ENCODE results near the gene KCNS1.

KCNS1 gene

GRCh38 chr20:45128099-45128498, 27.2 kb upstream of the KCNS1 start:
- ChIA-PET CTCF (interaction anchor here (1.2 to 2.1 kb wide), 2 partner anchors 16 to 33 kb away, joined by 3 to 6 read pairs; no protein-coding TSS in a partner anchor), POLR2A (no interaction called here)
- no peak overlapping the region for H3K4me3 ChIP-seq (ENCODE audit: low read depth, low read length)
- TF ChIP-seq, protein P1, sequence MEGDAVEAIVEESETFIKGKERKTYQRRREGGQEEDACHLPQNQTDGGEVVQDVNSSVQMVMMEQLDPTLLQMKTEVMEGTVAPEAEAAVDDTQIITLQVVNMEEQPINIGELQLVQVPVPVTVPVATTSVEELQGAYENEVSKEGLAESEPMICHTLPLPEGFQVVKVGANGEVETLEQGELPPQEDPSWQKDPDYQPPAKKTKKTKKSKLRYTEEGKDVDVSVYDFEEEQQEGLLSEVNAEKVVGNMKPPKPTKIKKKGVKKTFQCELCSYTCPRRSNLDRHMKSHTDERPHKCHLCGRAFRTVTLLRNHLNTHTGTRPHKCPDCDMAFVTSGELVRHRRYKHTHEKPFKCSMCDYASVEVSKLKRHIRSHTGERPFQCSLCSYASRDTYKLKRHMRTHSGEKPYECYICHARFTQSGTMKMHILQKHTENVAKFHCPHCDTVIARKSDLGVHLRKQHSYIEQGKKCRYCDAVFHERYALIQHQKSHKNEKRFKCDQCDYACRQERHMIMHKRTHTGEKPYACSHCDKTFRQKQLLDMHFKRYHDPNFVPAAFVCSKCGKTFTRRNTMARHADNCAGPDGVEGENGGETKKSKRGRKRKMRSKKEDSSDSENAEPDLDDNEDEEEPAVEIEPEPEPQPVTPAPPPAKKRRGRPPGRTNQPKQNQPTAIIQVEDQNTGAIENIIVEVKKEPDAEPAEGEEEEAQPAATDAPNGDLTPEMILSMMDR (IDR thresholded peaks at IDR 0.05; ENCODE audit: insufficient read depth, low read length, missing control alignments), result no peak
- no peak for DNase-seq (ENCODE audit: low read depth, low spot score)

DNA sequence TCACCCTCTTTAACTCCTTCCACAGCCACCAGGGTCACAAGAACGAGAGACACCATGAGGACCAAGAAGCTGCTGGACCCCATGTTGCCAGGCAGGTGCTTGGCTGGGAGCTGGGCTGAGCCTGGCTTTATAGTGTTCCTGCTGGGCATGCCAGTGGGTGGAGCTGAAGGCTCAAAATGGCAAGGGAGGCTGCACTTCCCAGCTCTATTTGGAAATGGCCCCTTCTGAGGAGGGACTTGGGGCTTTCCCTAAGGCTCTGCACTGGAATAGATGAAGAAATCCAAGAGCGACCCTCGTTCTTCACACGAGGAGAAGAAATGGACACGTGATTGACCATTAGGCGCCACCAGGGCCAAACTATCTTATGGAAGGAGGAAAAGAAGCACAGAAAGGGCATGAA, 23.4 kb upstream of the KCNS1 start, which contains the start of gene WFDC12:
Gene WFDC12, minus strand, starts transcription at position 101 of the 400 bp plus-strand sequence. Its CDS starts 18 bp downstream, at position 83.
- H3K4me3 ChIP-seq (ENCODE audit: low read depth, low read length), result no peak within 1 kb of the TSS
- CTCF ChIA-PET, result interaction anchor here (1.1 to 1.7 kb wide), 2 partner anchors 28 to 80 kb away, joined by 3 to 6 read pairs; no protein-coding TSS in a partner anchor
- POLR2A ChIA-PET, result no interaction called here
- DNase-seq (ENCODE audit: low read depth, low spot score), result no peak
- TF ChIP-seq, protein P1 (IDR thresholded peaks at IDR 0.05; ENCODE audit: insufficient read depth, low read length, missing control alignments), result no peak

GRCh38 chr20:45121388-45121787, 20.5 kb upstream of the KCNS1 start:
- POLR2A ChIA-PET, result no interaction called here
- TF ChIP-seq, protein P1 (IDR thresholded peaks at IDR 0.05; ENCODE audit: insufficient read depth, low read length, missing control alignments), result no peak
- CTCF ChIA-PET, result interaction anchor here (1.1 to 2.3 kb wide), 4 partner anchors 9 to 172 kb away, joined by 3 to 18 read pairs (median 3); no protein-coding TSS in a partner anchor
- no peak for DNase-seq (ENCODE audit: low read depth, low spot score)
- H3K4me3 ChIP-seq (ENCODE audit: low read depth, low read length), result no peak overlapping the region

DNA sequence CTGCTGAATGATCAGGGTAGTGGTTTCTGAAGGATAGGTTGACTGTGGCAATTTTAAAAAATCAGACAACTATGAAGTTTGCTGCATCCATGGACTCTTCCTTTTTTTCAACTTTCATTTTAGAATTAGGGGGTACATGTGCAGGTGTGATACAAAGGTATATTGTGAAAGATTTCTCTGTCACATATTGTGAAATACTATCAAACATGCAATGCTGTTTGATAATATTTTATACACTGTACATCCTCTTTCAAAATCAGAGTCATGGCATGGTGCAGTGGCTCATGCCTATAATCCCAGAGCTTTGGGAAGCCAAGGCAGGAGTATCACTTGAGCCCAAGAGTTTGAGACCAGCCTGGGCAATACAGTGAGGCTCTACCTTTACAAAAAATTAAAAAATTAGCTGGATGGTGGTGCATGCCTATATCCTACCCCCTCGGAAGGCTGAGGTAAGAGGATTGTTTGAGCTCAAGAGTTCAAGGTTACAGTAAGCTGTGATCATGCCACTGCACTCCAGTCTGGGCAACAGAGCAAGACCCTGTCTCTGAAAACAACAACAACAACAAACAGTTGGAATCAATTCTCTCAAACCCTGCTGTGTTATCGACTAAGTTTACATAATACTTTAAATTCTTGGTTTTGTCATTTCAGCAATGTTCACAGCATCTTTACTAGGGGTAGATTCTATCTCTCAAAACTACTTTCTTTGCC, 18.8 kb upstream of the KCNS1 start:
- DNase-seq (ENCODE audit: low read depth, low spot score), result no peak
- H3K4me3 ChIP-seq (ENCODE audit: low read depth, low read length), result no peak overlapping the region
- TF ChIP-seq, protein P1 (IDR thresholded peaks at IDR 0.05; ENCODE audit: insufficient read depth, low read length, missing control alignments), result no peak
- ChIA-PET POLR2A (no interaction called here), CTCF (interaction anchor here (2.3 to 3.0 kb wide), 2 partner anchors 8 to 76 kb away, joined by 9 to 18 read pairs; no protein-coding TSS in a partner anchor)

- POLR2A ChIA-PET, result no interaction called here
- H3K4me3 ChIP-seq (ENCODE audit: low read depth, low read length), result no peak overlapping the region
- CTCF ChIA-PET, result interaction anchor here (1.0 to 3.0 kb wide), 4 partner anchors 10 to 174 kb away, joined by 3 to 9 read pairs (median 5); no protein-coding TSS in a partner anchor
- TF ChIP-seq, protein P1 (IDR thresholded peaks at IDR 0.05; ENCODE audit: insufficient read depth, low read length, missing control alignments), result no peak
- DNase-seq (ENCODE audit: low read depth, low spot score), result no peak
Observed at GRCh38 chr20:45118028-45118427, 17.1 kb upstream of the KCNS1 start.

- TF ChIP-seq, protein P1 (IDR thresholded peaks at IDR 0.05; ENCODE audit: insufficient read depth, low read length, missing control alignments), result no peak
- POLR2A ChIA-PET, result no interaction called here
- no peak overlapping the region for H3K4me3 ChIP-seq (ENCODE audit: low read depth, low read length)
- no peak for DNase-seq (ENCODE audit: low read depth, low spot score)
- CTCF ChIA-PET, result interaction anchor here (1.0 to 3.0 kb wide), 4 partner anchors 21 to 175 kb away, joined by 4 to 9 read pairs (median 5); no protein-coding TSS in a partner anchor
Observed at GRCh38 chr20:45117581-45117980, 16.7 kb upstream of the KCNS1 start.
